DOHH2 (cell line): Measurements from ENCODE around the gene POTEC.
"Not testable (repeated sequence)": the region's sequence is repeated elsewhere in the genome, so short reads cannot be mapped to it uniquely, and the experiment has no call there.

Source experiments
- EZH2phosphoT487 ChIP-seq: fragments of 200-600 bp; sonication (generic); IDR thresholded peaks from 2 replicates; pipeline ENCODE4 v1.6.1; 2017; ENCODE audit warnings: borderline replicate concordance, mild to moderate bottlenecking, antibody characterized with exemption, low read length, moderate library complexity, mixed read lengths
- TF ChIP-seq, protein P1 (sequence below): fragments of 200-600 bp; sonication (generic); IDR thresholded peaks from one replicate; pipeline ENCODE4 v1.5.1; 2014; ENCODE audit warnings: antibody characterized with exemption, mild to moderate bottlenecking, low read depth, low read length; ENCODE audit not compliant: poor library complexity, severe bottlenecking

DNA sequence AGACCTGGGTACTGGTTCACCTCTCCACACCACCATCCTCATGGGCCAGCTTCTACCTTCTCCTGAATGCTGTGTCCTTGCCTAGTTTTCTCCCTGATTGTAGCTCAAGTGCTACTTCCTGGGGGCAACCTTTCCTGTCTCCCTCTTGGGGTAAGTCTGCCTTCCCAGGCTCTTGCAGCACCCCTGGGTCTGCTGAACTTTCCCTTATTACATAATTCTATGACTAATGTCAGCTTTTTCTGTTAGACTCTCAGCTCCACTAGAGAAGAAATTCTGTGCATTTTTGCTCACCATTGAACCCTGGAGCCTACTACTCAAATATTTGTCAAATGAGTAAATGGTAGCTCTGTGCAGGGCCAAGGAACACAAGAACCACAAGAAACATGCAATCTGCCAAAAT is 73.4 kb downstream of the POTEC start:
- TF ChIP-seq, protein P1, sequence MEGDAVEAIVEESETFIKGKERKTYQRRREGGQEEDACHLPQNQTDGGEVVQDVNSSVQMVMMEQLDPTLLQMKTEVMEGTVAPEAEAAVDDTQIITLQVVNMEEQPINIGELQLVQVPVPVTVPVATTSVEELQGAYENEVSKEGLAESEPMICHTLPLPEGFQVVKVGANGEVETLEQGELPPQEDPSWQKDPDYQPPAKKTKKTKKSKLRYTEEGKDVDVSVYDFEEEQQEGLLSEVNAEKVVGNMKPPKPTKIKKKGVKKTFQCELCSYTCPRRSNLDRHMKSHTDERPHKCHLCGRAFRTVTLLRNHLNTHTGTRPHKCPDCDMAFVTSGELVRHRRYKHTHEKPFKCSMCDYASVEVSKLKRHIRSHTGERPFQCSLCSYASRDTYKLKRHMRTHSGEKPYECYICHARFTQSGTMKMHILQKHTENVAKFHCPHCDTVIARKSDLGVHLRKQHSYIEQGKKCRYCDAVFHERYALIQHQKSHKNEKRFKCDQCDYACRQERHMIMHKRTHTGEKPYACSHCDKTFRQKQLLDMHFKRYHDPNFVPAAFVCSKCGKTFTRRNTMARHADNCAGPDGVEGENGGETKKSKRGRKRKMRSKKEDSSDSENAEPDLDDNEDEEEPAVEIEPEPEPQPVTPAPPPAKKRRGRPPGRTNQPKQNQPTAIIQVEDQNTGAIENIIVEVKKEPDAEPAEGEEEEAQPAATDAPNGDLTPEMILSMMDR = not testable (repeated sequence)
- TF ChIP-seq EZH2phosphoT487 = not testable (repeated sequence)
